Uterus (tissue), 4 donors: ENCODE results near the gene TYW3. TPM values are rescaled to one million over a fixed set of nuclear protein-coding genes. Genes with fewer than 3 reads are reported as not detected.

ENCODE experiments used
- DNase-seq, 2 donors: peaks; one replicate each; pipeline ENCODE4 v3.0.0-alpha.2; 2019 to 2020
- H3K27ac ChIP-seq, 2 donors: fragments of 200-600 bp; sonication (generic); 1 replicate in 1 of 2; 2 replicates in 1 of 2; pipeline ENCODE4 v1.5.1; 2016 to 2018
- H3K27me3 ChIP-seq, 2 donors: fragments of 200-600 bp; sonication (generic); one replicate each; pipeline ENCODE4 v1.5.1; 2018 to 2019; ENCODE audit warnings: control low read depth in 1 of 2
- H3K36me3 ChIP-seq, 2 donors: fragments of 200-600 bp; sonication (generic); one replicate each; pipeline ENCODE4 v1.5.1; 2019; ENCODE audit warnings: control low read depth in 1 of 2
- H3K4me1 ChIP-seq, 2 donors: fragments of 200-600 bp; sonication (generic); one replicate each; pipeline ENCODE4 v1.5.1; 2018 to 2019; ENCODE audit warnings: control low read depth in 1 of 2
- H3K4me3 ChIP-seq, 2 donors: fragments of 200-600 bp; sonication (generic); 1 replicate in 1 of 2; 2 replicates in 1 of 2; pipeline ENCODE4 v1.5.1; 2018 to 2019; ENCODE audit warnings: mild to moderate bottlenecking in 1 of 2
- H3K9me3 ChIP-seq, 2 donors: fragments of 200-600 bp; sonication (generic); one replicate each; pipeline ENCODE4 v1.5.1; 2019; ENCODE audit warnings: control low read depth in 1 of 2
- CTCF ChIP-seq, 4 experiments: fragments of 200-600 bp in 2 of 4; fragments of 450-650 bp in 2 of 4; sonication (generic) in 2 of 4; IDR thresholded peaks; one replicate each; pipeline ENCODE4 v1.5.1; 2016 to 2019; ENCODE audit warnings: antibody characterized with exemption in 4 of 4, mild to moderate bottlenecking in 2 of 4, moderate library complexity in 1 of 4
- POLR2A ChIP-seq, 2 donors: fragments of 450-650 bp; IDR thresholded peaks; one replicate each; pipeline ENCODE4 v1.6.1; 2016; ENCODE audit warnings: antibody characterized with exemption in 2 of 2, mild to moderate bottlenecking in 1 of 2, moderate library complexity in 1 of 2
- intact Hi-C: fragments of 100-400 bp; cut with DNase I; formaldehyde crosslinking; loops from one replicate; pipeline ENCODE4 v1.15.1; 2023; ENCODE audit warnings: low total_unique reads
- total RNA-seq, 4 donors: library from RNA; depleted of rRNA in 3 of 4; stranded (reverse); fragments of >200 nt in 3 of 4; gene quantifications; one replicate each; pipeline versions ENCODE4 v1.1.0 to v1.2.4, GENCODE V29; 2014 to 2023
- donor health status: DM: yes; HTN: yes; CAD: no.

Gene TYW3
- 10 to 100 TPM; 18.8 to 26.7 (median 24.6) TPM for total RNA-seq

GRCh38 chr1:74732960-74733603, at the start of gene TYW3, which contains the start of gene CRYZ:
Gene TYW3 (plus strand): TSS chr1:74733152. CDS start chr1:74733245, 93 bp downstream.
Gene CRYZ (minus strand): TSS chr1:74733050. CDS start chr1:74724821, 8,229 bp downstream.
- Histone ChIP-seq H3K9me3 (no peaks in the 10 kb centered on the region), H3K27ac (peak within 1 kb of the TSS; percentile 88 to 91), H3K4me3 (peak within 1 kb of the TSS; percentile 78 to 79), H3K36me3 (no peaks in the 10 kb centered on the region), H3K4me1 (peaks cover 0 to 17% of the 10 kb centered on the region in 2 donors), H3K27me3 (no peaks in the 10 kb centered on the region)
- DNase-seq, result peak; percentile 91 to 93
- peak; percentile 46 to 49 for TF ChIP-seq POLR2A (IDR thresholded peaks at IDR 0.05)
- peak in 2 of 4 experiments; percentile 30 to 32 for TF ChIP-seq CTCF (IDR thresholded peaks at IDR 0.05)
- intact Hi-C loops, result no loop called here

- Histone ChIP-seq H3K4me1 (no peaks in the 10 kb centered on the region), H3K27me3 (no peaks in the 10 kb centered on the region), H3K36me3 (no peaks in the 10 kb centered on the region), H3K27ac (no peak overlapping the region), H3K9me3 (no peaks in the 10 kb centered on the region), H3K4me3 (no peak overlapping the region)
- no peak for DNase-seq
- no peak for TF ChIP-seq POLR2A (IDR thresholded peaks at IDR 0.05)
- TF ChIP-seq CTCF (IDR thresholded peaks at IDR 0.05), result no peak
- intact Hi-C loops, result no loop called here
Measured at GRCh38 chr1:74683656-74684055, 49.3 kb upstream of the TYW3 start.

GRCh38 chr1:74684301-74684700, 48.7 kb upstream of the TYW3 start:
- no peak overlapping the region for H3K4me3 ChIP-seq
- H3K27me3 ChIP-seq, result no peaks in the 10 kb centered on the region
- no peak overlapping the region for H3K27ac ChIP-seq
- H3K36me3 ChIP-seq, result no peaks in the 10 kb centered on the region
- intact Hi-C loops, result no loop called here
- H3K9me3 ChIP-seq, result no peaks in the 10 kb centered on the region
- H3K4me1 ChIP-seq, result no peaks in the 10 kb centered on the region
- no peak for DNase-seq
- TF ChIP-seq POLR2A (IDR thresholded peaks at IDR 0.05) (no peak), CTCF (IDR thresholded peaks at IDR 0.05) (no peak)

GRCh38 chr1:74686928-74687327, 46.0 kb upstream of the TYW3 start:
- no peak for TF ChIP-seq POLR2A (IDR thresholded peaks at IDR 0.05)
- no peak for TF ChIP-seq CTCF (IDR thresholded peaks at IDR 0.05)
- Histone ChIP-seq H3K9me3 (no peaks in the 10 kb centered on the region), H3K36me3 (no peaks in the 10 kb centered on the region), H3K27me3 (no peaks in the 10 kb centered on the region), H3K27ac (no peak overlapping the region), H3K4me1 (no peaks in the 10 kb centered on the region), H3K4me3 (no peak overlapping the region)
- intact Hi-C loops, result no loop called here
- no peak for DNase-seq

- no peaks in the 10 kb centered on the region for H3K9me3 ChIP-seq
- intact Hi-C loops, result no loop called here
- no peaks in the 10 kb centered on the region for H3K36me3 ChIP-seq
- TF ChIP-seq CTCF (IDR thresholded peaks at IDR 0.05) (peak; percentile 70 to 86 (median 83)), POLR2A (IDR thresholded peaks at IDR 0.05) (no peak)
- no peaks in the 10 kb centered on the region for H3K4me1 ChIP-seq
- no peaks in the 10 kb centered on the region for H3K27me3 ChIP-seq
- peak; percentile 24 to 45 for DNase-seq
- no peak overlapping the region for H3K27ac ChIP-seq
- H3K4me3 ChIP-seq, result no peak overlapping the region
Measured at GRCh38 chr1:74689621-74690363, 43.2 kb upstream of the TYW3 start.
